Upper lobe of left lung (tissue), 6 donors: Measurements from ENCODE around the gene GATAD2A. TPM values are rescaled to one million over a fixed set of nuclear protein-coding genes. Genes with fewer than 3 reads are reported as not detected.

Source experiments
- ATAC-seq, 2 donors: fragments of 200-7000 bp; cut with Tn5 transposase; one replicate each; pipeline ENCODE4 v1.9.1; 2022; ENCODE audit warnings: mild to moderate bottlenecking in 2 of 2, moderate library complexity in 2 of 2; ENCODE audit not compliant: low FRiP score in 2 of 2
- DNase-seq, 2 donors: peaks; one replicate each; pipeline ENCODE4 v3.0.0-alpha.2; 2019 to 2020
- H3K27ac ChIP-seq, 4 donors: fragments of 200-600 bp; sonication (generic); one replicate each; pipeline ENCODE4 v1.5.1; 2016 to 2019
- H3K27me3 ChIP-seq, 4 donors: fragments of 200-600 bp; sonication (generic); one replicate each; pipeline ENCODE4 v1.5.1; 2017 to 2019
- H3K36me3 ChIP-seq, 4 donors: fragments of 200-600 bp; sonication (generic); one replicate each; pipeline ENCODE4 v1.5.1; 2016 to 2019
- H3K4me1 ChIP-seq, 4 donors: fragments of 200-600 bp; sonication (generic); one replicate each; pipeline ENCODE4 v1.5.1; 2018 to 2019
- H3K4me3 ChIP-seq, 4 donors: fragments of 200-600 bp; sonication (generic); one replicate each; pipeline ENCODE4 v1.5.1; 2017 to 2019; ENCODE audit warnings: mild to moderate bottlenecking in 2 of 4, moderate library complexity in 1 of 4
- H3K9me3 ChIP-seq, 4 donors: fragments of 200-600 bp; sonication (generic); one replicate each; pipeline ENCODE4 v1.5.1; 2018 to 2019
- EP300 ChIP-seq, 4 donors: sonication (generic); formaldehyde crosslinking; IDR thresholded peaks; one replicate each; pipeline ENCODE4 v1.5.1; 2017; ENCODE audit warnings: antibody characterized with exemption in 4 of 4, control low read depth in 2 of 4
- POLR2A ChIP-seq, 4 donors: fragments of 450-650 bp; IDR thresholded peaks; one replicate each; pipeline ENCODE4 v1.5.1; 2016 to 2017; ENCODE audit warnings: antibody characterized with exemption in 4 of 4, mild to moderate bottlenecking in 2 of 4
- POLR2AphosphoS5 ChIP-seq, 2 donors: sonication (generic); formaldehyde crosslinking; IDR thresholded peaks; one replicate each; pipeline ENCODE4 v1.5.1; 2017; ENCODE audit warnings: antibody characterized with exemption in 2 of 2
- WGBS, 2 donors: methylation state at CpG; one replicate each; pipeline ENCODE4 v1.1.5; 2017 to 2018; 5-methylcytosine and 5-hydroxymethylcytosine counted together
- total RNA-seq, 6 donors: library from RNA; depleted of rRNA in 4 of 6; stranded (reverse); fragments of >200 nt in 4 of 6; gene quantifications; one replicate each; pipeline versions ENCODE4 v1.1.0 to v1.2.1, GENCODE V29; 2016 to 2021
- TF ChIP-seq, protein P1 (sequence below), 6 experiments: fragments of 450-650 bp in 4 of 6; fragments of 200-600 bp in 2 of 6; sonication (generic) in 2 of 6; IDR thresholded peaks; one replicate each; pipeline ENCODE4 v1.5.1; 2016 to 2019; ENCODE audit warnings: antibody characterized with exemption in 6 of 6
- donor health status: DM: no; HTN: no; CAD: no; lungs with moderate emphysema.
- donor health status: DM: no; HTN: yes; CAD: no; lungs with severe emphysema.

Gene GATAD2A
- total RNA-seq, 6 donors from 2014 or later, result 60.8 to 182 (median 88.0) TPM

DNA sequence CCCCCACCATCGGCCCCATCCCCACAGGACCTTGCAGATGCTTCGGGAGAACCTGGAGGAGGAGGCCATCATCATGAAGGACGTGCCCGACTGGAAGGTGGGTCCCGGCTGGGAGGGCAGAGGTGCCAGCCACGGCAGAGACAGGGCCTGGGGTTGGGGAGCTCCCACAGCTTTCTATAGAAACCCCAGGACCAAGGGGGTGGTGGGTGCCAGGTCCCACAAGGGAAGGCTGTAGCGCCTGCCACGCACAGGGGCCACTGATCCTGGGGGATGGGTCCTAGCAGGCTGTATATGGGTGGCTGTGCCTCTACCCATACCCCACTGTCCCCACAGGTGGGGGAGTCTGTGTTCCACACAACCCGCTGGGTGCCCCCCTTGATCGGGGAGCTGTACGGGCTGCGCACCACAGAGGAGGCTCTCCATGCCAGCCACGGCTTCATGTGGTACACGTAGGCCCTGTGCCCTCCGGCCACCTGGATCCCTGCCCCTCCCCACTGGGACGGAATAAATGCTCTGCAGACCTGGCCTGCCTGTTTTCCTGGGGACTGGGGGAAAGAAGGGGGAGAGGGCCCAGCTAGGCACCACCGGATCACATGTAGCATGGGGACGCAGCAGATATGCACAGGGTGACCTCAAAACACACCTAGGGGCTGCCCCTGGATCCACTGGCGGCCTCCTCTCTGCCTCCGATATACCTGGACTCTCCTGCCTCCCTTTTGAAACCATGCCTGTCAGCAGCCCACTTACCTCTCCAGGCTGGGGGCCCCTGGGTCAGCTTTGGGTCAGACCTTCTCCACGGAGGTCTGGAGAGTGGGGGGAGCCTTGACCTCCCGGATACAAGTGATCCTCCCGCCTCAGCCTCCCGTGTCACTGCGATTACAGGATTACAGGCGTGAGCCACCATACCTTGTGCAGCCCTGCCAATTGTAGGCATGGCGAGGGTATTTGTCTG is 122.5 kb downstream of the GATAD2A start:
- H3K27me3 ChIP-seq, result no peaks in the 10 kb centered on the region
- H3K27ac ChIP-seq, result no peak overlapping the region
- no peak overlapping the region for H3K4me3 ChIP-seq
- H3K36me3 ChIP-seq, result peaks cover 3 to 40% (median 38%) of the 10 kb centered on the region in 4 donors
- ATAC-seq (no peak), DNase-seq (peak in 1 of 2 donors; percentile 52)
- no peaks in the 10 kb centered on the region for H3K9me3 ChIP-seq
- 92 to 98% methylated on average over 15 to 26 of the region's 27 CpGs for WGBS, 2 donors
- H3K4me1 ChIP-seq, result peaks cover 0 to 18% (median 6%) of the 10 kb centered on the region in 4 donors
- no peak for TF ChIP-seq POLR2A (IDR thresholded peaks at IDR 0.05)
- TF ChIP-seq EP300 (IDR thresholded peaks at IDR 0.05), result no peak
- TF ChIP-seq POLR2AphosphoS5 (IDR thresholded peaks at IDR 0.05), result no peak
- TF ChIP-seq, protein P1, sequence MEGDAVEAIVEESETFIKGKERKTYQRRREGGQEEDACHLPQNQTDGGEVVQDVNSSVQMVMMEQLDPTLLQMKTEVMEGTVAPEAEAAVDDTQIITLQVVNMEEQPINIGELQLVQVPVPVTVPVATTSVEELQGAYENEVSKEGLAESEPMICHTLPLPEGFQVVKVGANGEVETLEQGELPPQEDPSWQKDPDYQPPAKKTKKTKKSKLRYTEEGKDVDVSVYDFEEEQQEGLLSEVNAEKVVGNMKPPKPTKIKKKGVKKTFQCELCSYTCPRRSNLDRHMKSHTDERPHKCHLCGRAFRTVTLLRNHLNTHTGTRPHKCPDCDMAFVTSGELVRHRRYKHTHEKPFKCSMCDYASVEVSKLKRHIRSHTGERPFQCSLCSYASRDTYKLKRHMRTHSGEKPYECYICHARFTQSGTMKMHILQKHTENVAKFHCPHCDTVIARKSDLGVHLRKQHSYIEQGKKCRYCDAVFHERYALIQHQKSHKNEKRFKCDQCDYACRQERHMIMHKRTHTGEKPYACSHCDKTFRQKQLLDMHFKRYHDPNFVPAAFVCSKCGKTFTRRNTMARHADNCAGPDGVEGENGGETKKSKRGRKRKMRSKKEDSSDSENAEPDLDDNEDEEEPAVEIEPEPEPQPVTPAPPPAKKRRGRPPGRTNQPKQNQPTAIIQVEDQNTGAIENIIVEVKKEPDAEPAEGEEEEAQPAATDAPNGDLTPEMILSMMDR (IDR thresholded peaks at IDR 0.05), result no peak

DNA sequence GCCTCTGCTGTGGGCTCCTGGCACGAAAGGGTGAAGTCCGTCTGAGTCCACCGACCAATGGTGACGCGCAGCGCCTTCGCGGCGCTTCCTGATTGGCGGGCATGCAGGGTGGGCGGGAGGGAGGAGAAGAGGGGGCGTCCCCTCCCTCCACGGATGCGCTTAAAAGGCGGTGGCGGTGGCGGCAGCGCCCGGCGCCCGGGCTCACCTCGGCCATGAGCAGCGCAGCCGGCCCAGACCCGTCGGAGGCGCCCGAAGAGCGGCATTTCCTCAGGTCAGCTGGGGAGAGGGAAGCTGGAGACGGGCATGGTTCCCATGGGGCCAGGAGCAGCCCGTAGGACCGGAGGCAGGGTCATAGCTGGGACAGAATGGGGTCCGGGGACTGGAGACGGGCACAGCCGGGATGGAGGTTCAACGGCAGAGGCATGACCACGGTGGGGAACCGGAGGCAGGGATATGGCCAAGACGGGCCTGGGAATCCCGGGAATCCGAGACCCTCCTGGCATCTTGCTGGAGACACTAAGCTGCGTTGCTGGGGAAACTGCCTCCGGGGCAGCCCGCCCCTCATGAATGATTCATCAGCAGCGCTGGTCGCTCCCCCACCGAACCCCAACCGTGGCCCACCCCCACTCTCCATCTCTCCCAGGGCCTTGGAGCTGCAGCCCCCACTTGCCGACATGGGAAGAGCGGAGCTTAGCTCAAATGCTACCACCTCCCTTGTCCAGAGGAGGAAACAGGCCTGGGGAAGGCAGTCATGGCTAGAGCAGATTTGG is 123.4 kb downstream of the GATAD2A start, which contains the start of gene YJEFN3:
Gene YJEFN3, plus strand, starts transcription at position 191 of the 770 bp plus-strand sequence. Its CDS starts 22 bp downstream, at position 213.
- WGBS, 2 donors, result 67 to 82% methylated on average over 28 to 49 of the region's 50 CpGs
- Histone ChIP-seq H3K4me3 (no peak within 1 kb of the TSS), H3K27me3 (no peaks in the 10 kb centered on the region), H3K9me3 (no peaks in the 10 kb centered on the region), H3K36me3 (peaks cover 3 to 39% (median 38%) of the 10 kb centered on the region in 4 donors), H3K4me1 (peaks cover 0 to 18% (median 6%) of the 10 kb centered on the region in 4 donors), H3K27ac (no peak within 1 kb of the TSS)
- no peak for TF ChIP-seq POLR2AphosphoS5 (IDR thresholded peaks at IDR 0.05)
- TF ChIP-seq, protein P1 (IDR thresholded peaks at IDR 0.05), result no peak
- TF ChIP-seq EP300 (IDR thresholded peaks at IDR 0.05), result no peak
- no peak for TF ChIP-seq POLR2A (IDR thresholded peaks at IDR 0.05)
- ATAC-seq (no peak), DNase-seq (peak in 1 of 2 donors; percentile 85)

DNA sequence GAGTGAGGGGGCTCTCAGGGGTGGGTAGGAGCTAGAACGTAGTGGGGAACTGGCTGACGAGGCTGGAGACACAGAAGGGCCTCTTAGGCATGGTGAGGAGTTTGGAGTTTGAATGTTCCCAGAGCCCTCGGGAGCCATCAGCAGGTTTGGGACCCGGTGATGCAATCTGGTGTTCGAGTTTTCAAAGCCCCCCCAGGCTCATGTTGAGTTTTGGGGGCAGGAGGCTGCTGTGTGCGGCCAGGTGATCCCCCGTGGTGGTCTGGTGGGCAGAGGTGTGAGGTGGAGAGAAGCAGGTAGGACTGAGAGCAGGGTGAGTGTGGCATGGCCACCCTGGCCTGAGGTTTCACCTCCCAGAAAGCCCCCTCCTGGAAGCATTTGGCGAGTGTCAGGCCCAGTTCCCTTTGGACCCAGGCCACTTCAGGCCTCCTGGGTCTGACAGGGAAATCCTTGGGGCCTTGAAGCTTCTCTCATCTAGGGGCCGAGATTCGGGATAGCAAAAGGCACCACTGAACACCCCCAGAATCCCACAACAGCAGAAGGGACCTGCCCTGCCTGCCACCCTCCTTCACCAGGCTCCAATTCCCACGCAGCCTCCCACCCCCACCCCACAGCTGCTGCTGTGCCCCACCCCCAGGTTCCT is 124.4 kb downstream of the GATAD2A start:
- Histone ChIP-seq H3K27ac (no peak overlapping the region), H3K4me3 (no peak overlapping the region), H3K27me3 (no peaks in the 10 kb centered on the region), H3K36me3 (peaks cover 3 to 36% (median 34%) of the 10 kb centered on the region in 4 donors), H3K4me1 (peaks cover 0 to 18% (median 6%) of the 10 kb centered on the region in 4 donors), H3K9me3 (no peaks in the 10 kb centered on the region)
- WGBS, 2 donors, result 75 to 84% methylated on average over 10 to 11 of the region's 11 CpGs
- DNase-seq, result peak in 1 of 2 donors; percentile 17
- TF ChIP-seq POLR2A (IDR thresholded peaks at IDR 0.05) (no peak), EP300 (IDR thresholded peaks at IDR 0.05) (no peak), POLR2AphosphoS5 (IDR thresholded peaks at IDR 0.05) (no peak)
- TF ChIP-seq, protein P1 (IDR thresholded peaks at IDR 0.05), result no peak
- no peak for ATAC-seq

DNA sequence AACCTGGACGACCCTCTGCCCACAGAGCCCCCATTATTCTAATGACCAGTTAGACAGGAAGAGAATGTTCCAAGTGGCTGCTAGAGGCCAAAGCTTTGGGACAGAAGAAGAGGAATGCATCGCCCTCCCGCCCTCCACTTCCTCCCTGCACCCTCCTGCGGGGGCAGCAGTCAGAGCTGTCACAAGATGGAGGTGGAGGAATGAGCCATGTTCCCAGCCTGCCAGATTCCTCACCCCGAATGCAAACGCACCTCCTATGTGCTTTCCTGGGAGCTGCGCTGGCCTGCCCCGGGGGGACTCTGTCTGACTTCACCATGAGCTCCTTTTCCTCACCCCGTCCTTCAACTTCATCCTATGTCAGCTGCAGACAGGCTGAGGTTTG is 124.9 kb downstream of the GATAD2A start:
- peak in 1 of 2 donors; percentile 10 for DNase-seq
- TF ChIP-seq EP300 (IDR thresholded peaks at IDR 0.05), result no peak
- no peak for TF ChIP-seq POLR2A (IDR thresholded peaks at IDR 0.05)
- TF ChIP-seq POLR2AphosphoS5 (IDR thresholded peaks at IDR 0.05), result no peak
- ATAC-seq, result no peak

More for the DNA sequence above, 124.9 kb downstream of the GATAD2A start:
- H3K27ac ChIP-seq, result no peak overlapping the region
- H3K4me1 ChIP-seq, result peaks cover 0 to 18% (median 6%) of the 10 kb centered on the region in 4 donors
- WGBS, 2 donors, result 63 to 67% methylated on average over 5 to 9 of the region's 9 CpGs
- no peak overlapping the region for H3K4me3 ChIP-seq
- no peaks in the 10 kb centered on the region for H3K9me3 ChIP-seq
- H3K27me3 ChIP-seq, result no peaks in the 10 kb centered on the region
- peaks cover 3 to 36% (median 34%) of the 10 kb centered on the region in 4 donors for H3K36me3 ChIP-seq
